GM19467 (cell line): ENCODE results near the gene TCF4.

Source experiments
- ATAC-seq: cut with Tn5 transposase; IDR thresholded peaks from one replicate; pipeline ENCODE4 v1.9.1; 2021; ENCODE audit warnings: mild to moderate bottlenecking, moderate library complexity; ENCODE audit not compliant: unreplicated experiment

Gene TCF4

GRCh38 chr18:55331301-55331700 lies 256.7 kb downstream of the TCF4 start:
- no peak for ATAC-seq

- no peak for ATAC-seq
Observed at GRCh38 chr18:55328301-55328700, 259.7 kb downstream of the TCF4 start.

- ATAC-seq, result no peak
Observed at GRCh38 chr18:55327454-55327853, 260.5 kb downstream of the TCF4 start.

GRCh38 chr18:55326134-55326533 lies 261.9 kb downstream of the TCF4 start:
- no peak for ATAC-seq

- no peak for ATAC-seq
Observed at GRCh38 chr18:55324166-55324565, 263.8 kb downstream of the TCF4 start.

GRCh38 chr18:55323051-55323994 lies 264.7 kb downstream of the TCF4 start:
- no peak for ATAC-seq

GRCh38 chr18:55322178-55322735 lies 265.7 kb downstream of the TCF4 start:
- peak; percentile 62 for ATAC-seq

GRCh38 chr18:55321265-55322177 lies 266.5 kb downstream of the TCF4 start:
- peak; percentile 54 for ATAC-seq

GRCh38 chr18:55320424-55321264 lies 267.3 kb downstream of the TCF4 start:
- no peak for ATAC-seq

GRCh38 chr18:55319459-55320193 lies 268.4 kb downstream of the TCF4 start:
- no peak for ATAC-seq

GRCh38 chr18:55318951-55319441 lies 269.0 kb downstream of the TCF4 start:
- no peak for ATAC-seq

GRCh38 chr18:55317864-55318263 lies 270.1 kb downstream of the TCF4 start:
- no peak for ATAC-seq

GRCh38 chr18:55317324-55317723 lies 270.7 kb downstream of the TCF4 start:
- no peak for ATAC-seq

GRCh38 chr18:55316486-55317184 lies 271.4 kb downstream of the TCF4 start:
- ATAC-seq, result no peak

- no peak for ATAC-seq
Observed at GRCh38 chr18:55314615-55315237, 273.3 kb downstream of the TCF4 start.

GRCh38 chr18:55314031-55314430 lies 274.0 kb downstream of the TCF4 start:
- no peak for ATAC-seq

- ATAC-seq, result no peak
Observed at GRCh38 chr18:55310863-55311262, 277.1 kb downstream of the TCF4 start.

GRCh38 chr18:55310044-55310676 lies 277.8 kb downstream of the TCF4 start:
- no peak for ATAC-seq
